Measurements from ENCODE around the gene UBTF.

UBTF gene

GRCh38 chr17:44233582-44233981, 14.1 kb upstream of the UBTF start (continued):
- TF ChIP-seq, protein P1, sequence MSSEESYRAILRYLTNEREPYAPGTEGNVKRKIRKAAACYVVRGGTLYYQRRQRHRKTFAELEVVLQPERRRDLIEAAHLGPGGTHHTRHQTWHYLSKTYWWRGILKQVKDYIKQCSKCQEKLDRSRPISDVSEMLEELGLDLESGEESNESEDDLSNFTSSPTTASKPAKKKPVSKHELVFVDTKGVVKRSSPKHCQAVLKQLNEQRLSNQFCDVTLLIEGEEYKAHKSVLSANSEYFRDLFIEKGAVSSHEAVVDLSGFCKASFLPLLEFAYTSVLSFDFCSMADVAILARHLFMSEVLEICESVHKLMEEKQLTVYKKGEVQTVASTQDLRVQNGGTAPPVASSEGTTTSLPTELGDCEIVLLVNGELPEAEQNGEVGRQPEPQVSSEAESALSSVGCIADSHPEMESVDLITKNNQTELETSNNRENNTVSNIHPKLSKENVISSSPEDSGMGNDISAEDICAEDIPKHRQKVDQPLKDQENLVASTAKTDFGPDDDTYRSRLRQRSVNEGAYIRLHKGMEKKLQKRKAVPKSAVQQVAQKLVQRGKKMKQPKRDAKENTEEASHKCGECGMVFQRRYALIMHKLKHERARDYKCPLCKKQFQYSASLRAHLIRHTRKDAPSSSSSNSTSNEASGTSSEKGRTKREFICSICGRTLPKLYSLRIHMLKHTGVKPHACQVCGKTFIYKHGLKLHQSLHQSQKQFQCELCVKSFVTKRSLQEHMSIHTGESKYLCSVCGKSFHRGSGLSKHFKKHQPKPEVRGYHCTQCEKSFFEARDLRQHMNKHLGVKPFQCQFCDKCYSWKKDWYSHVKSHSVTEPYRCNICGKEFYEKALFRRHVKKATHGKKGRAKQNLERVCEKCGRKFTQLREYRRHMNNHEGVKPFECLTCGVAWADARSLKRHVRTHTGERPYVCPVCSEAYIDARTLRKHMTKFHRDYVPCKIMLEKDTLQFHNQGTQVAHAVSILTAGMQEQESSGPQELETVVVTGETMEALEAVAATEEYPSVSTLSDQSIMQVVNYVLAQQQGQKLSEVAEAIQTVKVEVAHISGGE (tag by site-specific recombination; conservative IDR thresholded peaks at IDR 0.05; ENCODE audit: low read depth) = no peak
- TF ChIP-seq ZNF280D (tag by site-specific recombination; IDR thresholded peaks at IDR 0.05) = no peak
- no peak for TF ChIP-seq OVOL3 (tag by site-specific recombination; IDR thresholded peaks at IDR 0.05)
- TF ChIP-seq ZNF175 (tag by site-specific recombination; IDR thresholded peaks at IDR 0.05) = no peak
- no peak for TF ChIP-seq PBX3 (CRISPR knock-in tag; IDR thresholded peaks at IDR 0.05)
- no peak for TF ChIP-seq ZNF514 (tag by site-specific recombination; IDR thresholded peaks at IDR 0.05)
- TF ChIP-seq, protein P2, sequence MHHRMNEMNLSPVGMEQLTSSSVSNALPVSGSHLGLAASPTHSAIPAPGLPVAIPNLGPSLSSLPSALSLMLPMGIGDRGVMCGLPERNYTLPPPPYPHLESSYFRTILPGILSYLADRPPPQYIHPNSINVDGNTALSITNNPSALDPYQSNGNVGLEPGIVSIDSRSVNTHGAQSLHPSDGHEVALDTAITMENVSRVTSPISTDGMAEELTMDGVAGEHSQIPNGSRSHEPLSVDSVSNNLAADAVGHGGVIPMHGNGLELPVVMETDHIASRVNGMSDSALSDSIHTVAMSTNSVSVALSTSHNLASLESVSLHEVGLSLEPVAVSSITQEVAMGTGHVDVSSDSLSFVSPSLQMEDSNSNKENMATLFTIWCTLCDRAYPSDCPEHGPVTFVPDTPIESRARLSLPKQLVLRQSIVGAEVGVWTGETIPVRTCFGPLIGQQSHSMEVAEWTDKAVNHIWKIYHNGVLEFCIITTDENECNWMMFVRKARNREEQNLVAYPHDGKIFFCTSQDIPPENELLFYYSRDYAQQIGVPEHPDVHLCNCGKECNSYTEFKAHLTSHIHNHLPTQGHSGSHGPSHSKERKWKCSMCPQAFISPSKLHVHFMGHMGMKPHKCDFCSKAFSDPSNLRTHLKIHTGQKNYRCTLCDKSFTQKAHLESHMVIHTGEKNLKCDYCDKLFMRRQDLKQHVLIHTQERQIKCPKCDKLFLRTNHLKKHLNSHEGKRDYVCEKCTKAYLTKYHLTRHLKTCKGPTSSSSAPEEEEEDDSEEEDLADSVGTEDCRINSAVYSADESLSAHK (tag by site-specific recombination; IDR thresholded peaks at IDR 0.05) = no peak
- no peak for TF ChIP-seq ZNF37A (tag by site-specific recombination; IDR thresholded peaks at IDR 0.05)
- no peak for TF ChIP-seq ZFP37 (tag by site-specific recombination; IDR thresholded peaks at IDR 0.05)
- no peak for TF ChIP-seq FEZF1 (tag by site-specific recombination; IDR thresholded peaks at IDR 0.05)
- no peak for TF ChIP-seq ZNF202 (tag by site-specific recombination; IDR thresholded peaks at IDR 0.05; ENCODE audit: borderline replicate concordance)
- 0 out of 2 replicates have a peak, but pooled peaks have one; percentile 35 for TF ChIP-seq ZBTB6 (tag by site-specific recombination; IDR thresholded peaks at IDR 0.05)
- no peak for TF ChIP-seq ELK4 (IDR thresholded peaks at IDR 0.05; ENCODE audit: borderline replicate concordance, low read depth, low read length)
- TF ChIP-seq ZNF501 (tag by site-specific recombination; IDR thresholded peaks at IDR 0.05) = no peak

- no peak for TF ChIP-seq ZBTB6 (tag by site-specific recombination; IDR thresholded peaks at IDR 0.05)
- peak; percentile 50; the same call in 1 of the 2 replicates for TF ChIP-seq ZNF558 (tag by site-specific recombination; IDR thresholded peaks at IDR 0.05)
- H3K4me1 ChIP-seq (ENCODE audit: control insufficient read depth, insufficient read depth, low read length) = peaks cover 10% of the 10 kb centered on the region
- H3K9me3 ChIP-seq (ENCODE audit: control insufficient read depth, insufficient read depth, low read depth, low read length) = no peaks in the 10 kb centered on the region
- no peak overlapping the region for H3K27ac ChIP-seq (ENCODE audit: extremely low read depth, low read depth, low read length)
- no peak overlapping the region for H3K4me3 ChIP-seq (ENCODE audit: low read depth, low read length)
- ChIA-PET POLR2A (no interaction called here), CTCF (interaction anchor here (2.5 kb wide), 1 partner anchor 12 kb away, joined by 11 read pairs; the partner anchor contains the start of gene UBTF)
- H3K36me3 ChIP-seq (ENCODE audit: control insufficient read depth in 2 of 2, insufficient read depth in 1 of 2, low read length in 2 of 2) = no peaks in the 10 kb centered on the region
These were observed 12.6 kb upstream of the UBTF start for GRCh38 chr17:44232061-44232460.

Data from HEK293 (cell line).